Measurements from ENCODE around the gene HAUS6. TPM values are rescaled to one million over a fixed set of nuclear protein-coding genes. Genes with fewer than 3 reads are reported as not detected.
A peak's percentile ranks its signal among the peaks of the same experiment; 100 is the strongest.

Gene HAUS6
- total RNA-seq, 4 donors from 2014 or later: 6.5 to 7.9 (median 7.4) TPM

- WGBS, 2 donors: 75 to 76% methylated on average over 7 of the region's 7 CpGs
- peak in 1 of 2 donors; percentile 79 for DNase-seq (ENCODE audit: low spot score in 2 of 2)
- TF ChIP-seq CTCF (IDR thresholded peaks at IDR 0.05) (no peak), POLR2A (IDR thresholded peaks at IDR 0.05) (no peak)
- intact Hi-C loops (cut with DNase I; ENCODE audit: low total_unique reads): no loop called here
- H3K4me3 ChIP-seq (ENCODE audit: low read depth, poor library complexity, severe bottlenecking): no peak overlapping the region
Observed at GRCh38 chr9:19119801-19120440, 17.2 kb upstream of the HAUS6 start.

- no peak overlapping the region for H3K4me3 ChIP-seq (ENCODE audit: low read depth, poor library complexity, severe bottlenecking)
- intact Hi-C loops (cut with DNase I; ENCODE audit: low total_unique reads): no loop called here
- 57 to 66% methylated on average over 3 of the region's 3 CpGs for WGBS, 2 donors
- TF ChIP-seq CTCF (IDR thresholded peaks at IDR 0.05): no peak
- TF ChIP-seq POLR2A (IDR thresholded peaks at IDR 0.05): no peak
- no peak for DNase-seq (ENCODE audit: low spot score in 2 of 2)
Observed at GRCh38 chr9:19119246-19119645, 16.5 kb upstream of the HAUS6 start.

GRCh38 chr9:19117039-19117716 is 14.5 kb upstream of the HAUS6 start:
- peak in 1 of 2 donors; percentile 80 for DNase-seq (ENCODE audit: low spot score in 2 of 2)
- no peak overlapping the region for H3K4me3 ChIP-seq (ENCODE audit: low read depth, poor library complexity, severe bottlenecking)
- intact Hi-C loops (cut with DNase I; ENCODE audit: low total_unique reads): no loop called here
- WGBS, 2 donors: 97 to 98% methylated on average over 5 of the region's 5 CpGs
- no peak for TF ChIP-seq POLR2A (IDR thresholded peaks at IDR 0.05)
- TF ChIP-seq CTCF (IDR thresholded peaks at IDR 0.05): no peak

GRCh38 chr9:19116107-19116790 is 13.5 kb upstream of the HAUS6 start:
- intact Hi-C loops (cut with DNase I; ENCODE audit: low total_unique reads): no loop called here
- H3K4me3 ChIP-seq (ENCODE audit: low read depth, poor library complexity, severe bottlenecking): no peak overlapping the region
- TF ChIP-seq POLR2A (IDR thresholded peaks at IDR 0.05): no peak
- no peak for TF ChIP-seq CTCF (IDR thresholded peaks at IDR 0.05)
- 37 to 48% methylated on average over 10 of the region's 10 CpGs for WGBS, 2 donors
- peak in 1 of 2 donors; percentile 72 for DNase-seq (ENCODE audit: low spot score in 2 of 2)

- intact Hi-C loops (cut with DNase I; ENCODE audit: low total_unique reads): no loop called here
- no peak for DNase-seq (ENCODE audit: low spot score in 2 of 2)
- 87 to 90% methylated on average over 3 of the region's 3 CpGs for WGBS, 2 donors
- TF ChIP-seq CTCF (IDR thresholded peaks at IDR 0.05) (no peak), POLR2A (IDR thresholded peaks at IDR 0.05) (no peak)
- no peak overlapping the region for H3K4me3 ChIP-seq (ENCODE audit: low read depth, poor library complexity, severe bottlenecking)
Observed at GRCh38 chr9:19114680-19115270, 12.1 kb upstream of the HAUS6 start.
